Breast epithelium (tissue), 3 donors: ENCODE data around the gene TRIM63.

Experiments
- CTCF ChIP-seq, 3 donors: fragments of 450-650 bp; IDR thresholded peaks; one replicate each; pipeline ENCODE4 v1.5.1; 2016 to 2017; ENCODE audit warnings: antibody characterized with exemption in 3 of 3, mild to moderate bottlenecking in 3 of 3, moderate library complexity in 3 of 3
- POLR2A ChIP-seq: fragments of 450-650 bp; IDR thresholded peaks from one replicate; pipeline ENCODE4 v1.6.1; 2016; ENCODE audit warnings: antibody characterized with exemption, mild to moderate bottlenecking, moderate library complexity
- POLR2AphosphoS5 ChIP-seq, 3 donors: sonication (generic); formaldehyde crosslinking; IDR thresholded peaks; one replicate each; pipeline ENCODE4 v1.6.1; 2017; ENCODE audit warnings: antibody characterized with exemption in 3 of 3

- TF ChIP-seq CTCF (IDR thresholded peaks at IDR 0.05) (no peak), POLR2A (no peak), POLR2AphosphoS5 (IDR thresholded peaks at IDR 0.05) (no peak)
Measured at GRCh38 chr1:26090893-26091292, 23.5 kb upstream of the TRIM63 start.
